Islet of Langerhans (tissue), 1 donor: Measurements from ENCODE around the gene FOXD4L3.
"Not testable (repeated sequence)": the region's sequence is repeated elsewhere in the genome, so short reads cannot be mapped to it uniquely, and the experiment has no call there.

Experiments used
- FAIRE-seq: peaks from one replicate; lab custom pipeline; 2011; peaks lifted over from hg19 to GRCh38; lab: Jason Lieb, UNC

FOXD4L3 gene

GRCh38 chr9:68302567-68302966 is at the start of gene FOXD4L3:
TSS of gene FOXD4L3 (plus strand) at chr9:68302867. CDS start at chr9:68302952, 85 bp downstream.
- FAIRE-seq = not testable (repeated sequence)

- not testable (repeated sequence) for FAIRE-seq
These were observed 21.6 kb upstream of the FOXD4L3 start for GRCh38 chr9:68281041-68281440.

DNA sequence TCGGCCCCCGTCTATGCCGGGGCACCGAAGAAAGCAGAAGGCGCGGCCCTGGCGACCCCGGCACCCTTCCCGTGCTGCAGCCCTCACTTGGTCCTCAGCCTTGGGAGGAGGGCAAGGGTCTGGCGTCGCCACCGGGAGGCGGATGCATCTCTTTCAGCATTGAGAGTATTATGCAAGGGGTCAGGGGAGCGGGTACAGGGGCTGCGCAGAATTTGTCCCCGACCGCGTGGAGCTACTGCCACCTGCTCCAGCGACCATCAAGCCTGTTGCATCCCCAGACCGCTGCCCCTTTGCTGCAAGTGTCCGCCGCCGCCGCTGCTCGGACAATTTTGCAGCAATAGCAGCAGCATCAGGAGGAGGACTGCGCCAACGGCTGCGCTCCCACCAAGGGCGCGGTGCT is 1.1 kb downstream of the FOXD4L3 start:
- FAIRE-seq = not testable (repeated sequence)

DNA sequence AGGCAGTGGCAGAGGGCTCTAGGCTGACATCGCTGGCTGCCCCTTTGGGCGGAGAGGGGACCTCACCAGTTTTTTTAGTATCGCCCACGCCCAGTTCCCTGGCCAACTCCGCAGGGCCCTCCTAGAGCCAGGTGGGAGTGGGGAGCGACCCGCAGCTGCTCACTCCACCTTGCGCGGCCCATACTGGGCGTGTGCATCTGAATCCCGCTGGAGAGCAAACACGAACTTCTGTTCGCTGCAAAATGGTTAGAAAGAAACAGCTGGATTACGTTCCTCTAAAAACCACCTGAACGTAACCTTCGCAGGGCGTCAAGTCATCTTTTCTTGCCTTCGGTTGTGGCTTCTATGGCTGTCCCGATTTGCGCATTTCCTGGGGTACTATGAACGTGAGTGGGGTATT is 1.5 kb downstream of the FOXD4L3 start:
- not testable (repeated sequence) for FAIRE-seq

GRCh38 chr9:68304777-68305176 is 2.1 kb downstream of the FOXD4L3 start:
- FAIRE-seq = not testable (repeated sequence)

DNA sequence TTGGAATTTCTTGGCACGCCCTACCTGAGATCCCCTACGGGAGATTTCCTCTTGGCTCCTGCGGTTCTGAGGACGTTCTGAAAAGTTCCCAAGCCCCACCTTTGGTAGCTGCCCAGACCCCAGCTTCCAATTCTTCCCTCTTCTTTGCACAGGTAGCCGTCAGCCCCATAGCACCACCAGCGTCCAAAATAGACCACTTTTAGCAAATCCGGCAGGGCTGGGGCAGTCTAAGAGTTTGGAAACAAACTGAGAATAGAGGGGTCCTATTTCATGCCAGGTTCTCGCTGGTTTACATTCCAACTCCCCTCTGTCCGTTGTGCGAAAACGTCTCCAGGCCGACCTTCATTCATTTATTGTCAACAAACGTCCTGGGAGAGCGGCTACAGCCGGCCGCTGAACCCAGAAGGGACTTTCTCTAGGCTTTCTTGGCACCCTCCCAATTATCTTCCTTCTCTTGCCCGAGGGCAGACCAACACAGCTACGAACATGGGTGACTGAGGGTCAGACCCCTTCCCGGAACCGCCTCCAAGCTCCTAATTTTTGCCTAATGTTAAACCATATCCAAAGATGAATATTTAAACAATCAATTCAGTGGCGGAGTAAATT is 3.1 kb downstream of the FOXD4L3 start:
- not testable (repeated sequence) for FAIRE-seq

DNA sequence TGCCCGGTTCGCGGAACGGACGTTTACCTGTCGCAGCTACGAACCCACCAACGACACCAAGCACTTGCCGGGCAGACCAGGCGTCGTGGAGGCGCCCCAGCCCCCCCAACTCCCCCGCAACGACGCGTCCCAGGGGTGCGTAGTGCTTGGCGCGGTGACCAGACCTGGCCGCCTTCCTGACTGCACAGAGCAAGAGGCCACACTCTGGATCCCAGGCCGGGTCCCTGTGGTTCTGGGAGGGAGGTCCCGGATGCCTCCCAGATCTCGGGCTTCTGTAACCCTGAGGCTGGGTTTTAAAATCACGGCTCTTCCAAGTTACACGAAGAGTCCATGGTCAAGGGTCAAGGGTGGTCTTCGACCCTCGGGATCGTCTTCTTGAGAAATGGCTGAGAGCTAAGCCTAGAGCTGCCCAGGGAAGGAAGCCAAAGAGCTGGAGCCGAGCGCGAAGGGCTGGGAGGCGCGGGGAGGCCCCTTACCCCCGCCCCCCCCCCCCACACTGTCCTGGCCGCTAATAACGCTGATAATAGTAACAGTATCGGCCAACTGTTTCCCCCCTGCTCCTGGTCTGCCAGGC is 3.8 kb downstream of the FOXD4L3 start:
- FAIRE-seq = not testable (repeated sequence)

DNA sequence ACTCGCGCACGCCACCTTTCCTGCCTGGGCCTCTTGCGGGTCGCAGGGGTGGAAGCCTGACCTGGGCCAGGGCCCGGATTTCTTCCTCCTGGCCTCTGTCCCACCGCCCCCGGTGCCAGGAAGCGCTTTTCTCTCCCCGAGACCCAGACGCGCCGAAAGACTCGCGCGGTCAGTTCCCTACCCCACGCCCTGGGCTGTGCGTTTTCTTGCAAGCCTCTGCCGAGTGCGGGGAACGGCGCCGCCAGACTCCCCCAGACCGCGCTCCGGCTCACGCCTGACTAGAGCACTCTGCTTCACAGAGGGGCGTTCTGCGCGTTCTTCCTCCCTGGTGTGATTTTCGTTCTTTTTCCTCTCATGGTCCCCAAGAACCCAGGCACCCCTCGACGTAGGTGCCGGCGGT is 4.5 kb downstream of the FOXD4L3 start:
- FAIRE-seq = not testable (repeated sequence)

- FAIRE-seq = not testable (repeated sequence)
These were observed 5.0 kb downstream of the FOXD4L3 start for GRCh38 chr9:68307654-68308053.

DNA sequence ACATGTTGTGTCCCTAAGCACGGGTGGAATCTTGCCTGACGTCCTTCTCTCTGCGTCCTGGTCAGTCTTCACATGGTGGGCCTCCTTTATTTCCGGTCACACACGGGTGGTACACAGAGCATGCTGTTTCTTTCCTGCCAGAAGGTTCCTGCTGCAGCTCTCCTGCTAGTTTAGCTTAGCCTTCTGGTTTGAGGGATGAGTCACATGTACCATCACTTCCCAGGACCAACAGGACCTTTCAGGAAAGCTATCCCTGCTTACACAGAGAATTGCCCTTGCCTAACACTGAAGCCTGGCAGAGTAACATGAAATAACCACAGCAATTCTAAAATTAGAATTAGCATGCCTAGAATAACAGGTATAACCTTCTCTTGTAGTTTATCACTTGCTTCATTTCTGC is 8.5 kb downstream of the FOXD4L3 start:
- FAIRE-seq = not testable (repeated sequence)

DNA sequence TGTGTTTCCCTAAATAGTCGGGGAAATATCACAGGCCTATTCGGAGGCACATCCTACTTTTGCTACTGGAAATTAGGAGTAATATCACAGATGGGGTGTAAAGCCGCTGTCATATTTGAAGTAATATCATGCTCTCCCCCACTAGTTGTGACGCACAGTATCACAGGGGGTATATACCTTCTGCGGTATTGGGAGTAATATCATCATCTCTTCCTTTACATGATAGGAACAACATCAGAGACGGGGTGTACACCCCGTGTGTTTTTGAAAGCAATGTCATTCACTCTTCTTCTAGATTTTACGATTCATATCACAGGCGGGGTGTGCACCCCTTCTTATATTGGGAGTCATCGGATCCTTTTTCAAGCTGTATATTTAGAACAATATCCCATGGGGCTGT is 15.5 kb downstream of the FOXD4L3 start:
- not testable (repeated sequence) for FAIRE-seq

GRCh38 chr9:68323749-68324148 is 21.1 kb downstream of the FOXD4L3 start:
- FAIRE-seq = not testable (repeated sequence)

DNA sequence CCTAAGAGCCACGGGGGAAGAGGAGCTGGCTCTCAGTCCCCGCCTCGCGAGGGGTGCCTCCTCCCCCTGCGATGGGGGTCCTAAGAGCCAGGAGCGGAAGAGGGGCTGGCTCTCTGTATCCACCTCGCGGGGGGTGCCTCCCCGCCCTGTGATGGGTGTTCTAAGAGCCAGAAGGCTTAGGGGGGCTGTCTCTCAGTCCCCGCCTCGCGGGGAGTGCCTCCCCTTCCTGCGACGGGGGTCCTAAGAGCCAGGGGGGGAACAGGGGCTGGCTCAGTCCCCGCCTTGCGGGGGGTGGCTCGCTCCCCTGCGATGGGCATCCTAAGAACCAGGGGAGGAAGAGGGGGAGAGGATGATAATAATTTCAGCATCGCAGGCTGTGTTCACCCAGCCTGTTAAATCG is 21.9 kb downstream of the FOXD4L3 start:
- not testable (repeated sequence) for FAIRE-seq

DNA sequence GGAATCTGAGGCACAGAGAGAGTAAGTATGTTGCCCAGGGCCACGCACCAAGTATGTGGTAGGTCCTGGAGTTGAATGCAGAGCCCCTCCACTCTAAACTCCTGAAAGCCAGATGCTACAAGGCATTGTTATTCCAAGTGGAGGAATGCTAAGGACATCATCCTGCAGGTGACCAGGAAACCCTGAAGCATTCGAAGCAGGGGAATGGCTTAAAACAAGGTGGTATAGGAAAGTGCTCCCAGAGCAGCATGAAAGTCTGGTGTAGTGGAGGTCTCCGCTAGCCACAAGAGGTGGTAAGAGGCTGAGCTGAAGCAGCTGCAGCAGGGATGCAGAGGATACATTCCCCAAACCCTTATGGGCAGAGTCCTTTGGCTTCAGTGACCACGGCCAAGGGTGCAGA is 26.4 kb downstream of the FOXD4L3 start:
- not testable (repeated sequence) for FAIRE-seq

DNA sequence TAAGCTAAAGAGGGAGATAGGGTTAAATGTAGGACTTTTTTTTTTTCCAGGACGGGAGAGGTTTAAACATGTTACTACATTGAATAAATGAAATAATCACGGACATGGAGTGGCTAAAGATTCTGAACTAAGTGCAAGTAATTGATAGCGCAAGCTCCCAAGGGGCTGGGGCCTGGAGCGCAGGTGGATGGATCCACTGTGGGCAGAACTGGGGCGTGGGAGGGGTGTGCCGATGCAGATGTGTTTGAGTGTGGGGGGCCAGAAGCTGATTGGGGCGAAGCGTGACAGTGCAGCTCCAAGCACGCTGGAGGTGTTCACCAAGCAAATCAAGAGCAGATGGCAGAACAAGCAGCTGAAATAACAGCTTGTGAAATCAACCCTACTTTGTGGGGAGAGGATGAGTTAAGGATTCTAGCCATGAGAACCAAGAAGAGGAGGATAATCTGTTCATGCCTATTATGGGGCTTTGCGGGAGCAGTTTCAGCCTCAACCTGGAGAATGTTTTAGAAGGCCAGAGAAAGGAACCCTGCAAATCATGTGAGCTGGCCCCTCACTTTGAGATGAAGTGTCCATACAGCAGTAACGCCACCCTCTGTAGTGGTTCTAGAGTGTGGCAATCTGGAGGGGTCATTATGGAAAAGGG is 28.0 kb downstream of the FOXD4L3 start:
- not testable (repeated sequence) for FAIRE-seq

- not testable (repeated sequence) for FAIRE-seq
These were observed 29.5 kb downstream of the FOXD4L3 start for GRCh38 chr9:68332122-68332521.

- FAIRE-seq = not testable (repeated sequence)
These were observed 33.3 kb downstream of the FOXD4L3 start for GRCh38 chr9:68335935-68336334.

DNA sequence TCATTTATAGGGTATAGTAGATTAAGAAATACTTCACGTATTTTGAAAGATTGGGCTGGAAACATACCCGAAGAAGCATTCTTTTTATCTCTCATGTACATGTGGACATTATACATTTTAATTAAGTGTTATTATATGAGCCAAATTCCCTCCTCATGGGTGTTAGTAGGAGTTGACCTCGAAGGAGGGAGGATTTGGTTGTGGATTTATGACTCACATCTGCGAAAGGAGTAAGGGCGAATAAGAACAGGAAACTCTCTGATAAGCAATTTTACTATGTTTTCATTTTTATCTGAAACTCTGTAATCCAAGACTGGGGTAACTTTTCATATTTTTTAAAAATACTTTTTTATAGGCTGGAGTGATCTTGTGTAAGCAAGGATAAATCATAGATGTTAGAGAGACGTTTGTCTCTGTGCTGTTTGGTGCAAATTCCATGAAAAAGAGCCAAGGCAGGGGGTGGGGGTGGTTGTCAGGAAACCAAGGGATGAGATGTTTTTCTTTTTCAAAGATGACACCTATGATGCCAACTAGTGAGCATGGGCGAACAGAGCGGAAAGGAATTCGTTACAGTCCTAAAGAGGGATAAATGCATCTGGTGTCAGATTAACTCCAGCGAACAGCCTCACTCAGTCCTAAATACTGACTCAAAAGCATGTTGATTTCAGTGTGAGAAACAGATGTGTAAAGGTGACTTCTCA is 34.1 kb downstream of the FOXD4L3 start:
- not testable (repeated sequence) for FAIRE-seq

- not testable (repeated sequence) for FAIRE-seq
These were observed 35.3 kb downstream of the FOXD4L3 start for GRCh38 chr9:68338000-68338399.

DNA sequence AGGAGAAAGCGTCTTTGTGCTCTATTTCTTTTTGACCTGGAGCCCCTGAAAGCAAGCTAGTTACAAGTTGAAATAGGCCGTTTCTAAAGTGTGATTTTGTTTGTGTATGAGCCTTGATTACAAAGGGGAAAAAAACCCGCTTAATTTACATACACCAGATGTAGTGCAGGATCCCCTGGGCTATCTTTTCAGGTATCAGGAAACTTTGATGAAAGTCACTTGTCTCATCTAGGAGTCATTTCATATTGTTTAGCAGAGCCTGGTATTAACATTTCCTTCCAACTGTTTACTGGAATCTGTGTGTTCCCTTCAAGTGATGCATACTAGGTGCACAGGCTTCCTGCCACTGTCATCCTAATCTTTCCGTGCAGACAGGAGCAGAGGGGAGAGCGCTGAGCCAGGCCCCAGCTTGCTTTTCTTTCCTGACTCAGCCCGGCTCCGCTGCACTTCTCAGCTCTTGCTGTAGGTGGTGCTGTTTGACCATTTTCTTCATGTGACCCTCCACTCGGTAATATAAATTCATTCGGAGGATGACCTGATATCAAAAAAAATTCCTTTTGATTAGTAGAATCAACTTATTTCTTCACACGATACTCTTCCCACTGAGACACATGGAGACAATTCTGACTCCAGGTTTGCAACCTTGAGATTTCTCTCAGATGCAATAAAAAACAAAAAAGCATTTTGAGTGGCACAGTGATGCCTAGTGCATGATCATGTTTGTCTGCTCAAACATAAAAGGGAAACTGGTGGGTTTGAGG is 39.8 kb downstream of the FOXD4L3 start:
- FAIRE-seq = not testable (repeated sequence)

- FAIRE-seq = not testable (repeated sequence)
These were observed 40.6 kb downstream of the FOXD4L3 start for GRCh38 chr9:68343242-68343641.

DNA sequence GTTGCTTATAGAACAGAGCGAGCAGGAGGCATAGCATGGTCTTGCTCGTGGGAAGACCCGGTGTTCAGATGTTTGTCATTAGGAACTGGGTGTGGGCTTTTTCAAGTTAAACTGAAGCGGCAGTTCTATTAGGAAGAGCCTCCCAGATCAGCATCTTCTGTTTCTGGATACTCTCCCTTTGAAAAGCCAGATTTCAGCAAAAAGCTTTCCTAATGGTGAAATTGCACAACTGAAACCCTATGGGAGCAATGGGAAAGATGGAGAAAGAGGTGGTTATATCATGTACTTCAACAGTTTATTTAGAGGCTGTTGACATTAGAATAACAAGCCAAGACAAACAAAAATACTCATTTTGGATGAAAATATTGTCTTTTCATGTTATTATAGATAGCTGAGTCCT is 41.3 kb downstream of the FOXD4L3 start:
- FAIRE-seq = not testable (repeated sequence)
